Cerebellar nuclear complex (tissue), 1 donor: ENCODE results near the gene ABCA2.

Experiments used
- DNase-seq, 2 experiments: peaks; one replicate each; lab custom pipeline; 2025; lab: John Stamatoyannopoulos, UW

ABCA2 gene, protein sequence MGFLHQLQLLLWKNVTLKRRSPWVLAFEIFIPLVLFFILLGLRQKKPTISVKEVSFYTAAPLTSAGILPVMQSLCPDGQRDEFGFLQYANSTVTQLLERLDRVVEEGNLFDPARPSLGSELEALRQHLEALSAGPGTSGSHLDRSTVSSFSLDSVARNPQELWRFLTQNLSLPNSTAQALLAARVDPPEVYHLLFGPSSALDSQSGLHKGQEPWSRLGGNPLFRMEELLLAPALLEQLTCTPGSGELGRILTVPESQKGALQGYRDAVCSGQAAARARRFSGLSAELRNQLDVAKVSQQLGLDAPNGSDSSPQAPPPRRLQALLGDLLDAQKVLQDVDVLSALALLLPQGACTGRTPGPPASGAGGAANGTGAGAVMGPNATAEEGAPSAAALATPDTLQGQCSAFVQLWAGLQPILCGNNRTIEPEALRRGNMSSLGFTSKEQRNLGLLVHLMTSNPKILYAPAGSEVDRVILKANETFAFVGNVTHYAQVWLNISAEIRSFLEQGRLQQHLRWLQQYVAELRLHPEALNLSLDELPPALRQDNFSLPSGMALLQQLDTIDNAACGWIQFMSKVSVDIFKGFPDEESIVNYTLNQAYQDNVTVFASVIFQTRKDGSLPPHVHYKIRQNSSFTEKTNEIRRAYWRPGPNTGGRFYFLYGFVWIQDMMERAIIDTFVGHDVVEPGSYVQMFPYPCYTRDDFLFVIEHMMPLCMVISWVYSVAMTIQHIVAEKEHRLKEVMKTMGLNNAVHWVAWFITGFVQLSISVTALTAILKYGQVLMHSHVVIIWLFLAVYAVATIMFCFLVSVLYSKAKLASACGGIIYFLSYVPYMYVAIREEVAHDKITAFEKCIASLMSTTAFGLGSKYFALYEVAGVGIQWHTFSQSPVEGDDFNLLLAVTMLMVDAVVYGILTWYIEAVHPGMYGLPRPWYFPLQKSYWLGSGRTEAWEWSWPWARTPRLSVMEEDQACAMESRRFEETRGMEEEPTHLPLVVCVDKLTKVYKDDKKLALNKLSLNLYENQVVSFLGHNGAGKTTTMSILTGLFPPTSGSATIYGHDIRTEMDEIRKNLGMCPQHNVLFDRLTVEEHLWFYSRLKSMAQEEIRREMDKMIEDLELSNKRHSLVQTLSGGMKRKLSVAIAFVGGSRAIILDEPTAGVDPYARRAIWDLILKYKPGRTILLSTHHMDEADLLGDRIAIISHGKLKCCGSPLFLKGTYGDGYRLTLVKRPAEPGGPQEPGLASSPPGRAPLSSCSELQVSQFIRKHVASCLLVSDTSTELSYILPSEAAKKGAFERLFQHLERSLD (N-terminal part only)

DNA sequence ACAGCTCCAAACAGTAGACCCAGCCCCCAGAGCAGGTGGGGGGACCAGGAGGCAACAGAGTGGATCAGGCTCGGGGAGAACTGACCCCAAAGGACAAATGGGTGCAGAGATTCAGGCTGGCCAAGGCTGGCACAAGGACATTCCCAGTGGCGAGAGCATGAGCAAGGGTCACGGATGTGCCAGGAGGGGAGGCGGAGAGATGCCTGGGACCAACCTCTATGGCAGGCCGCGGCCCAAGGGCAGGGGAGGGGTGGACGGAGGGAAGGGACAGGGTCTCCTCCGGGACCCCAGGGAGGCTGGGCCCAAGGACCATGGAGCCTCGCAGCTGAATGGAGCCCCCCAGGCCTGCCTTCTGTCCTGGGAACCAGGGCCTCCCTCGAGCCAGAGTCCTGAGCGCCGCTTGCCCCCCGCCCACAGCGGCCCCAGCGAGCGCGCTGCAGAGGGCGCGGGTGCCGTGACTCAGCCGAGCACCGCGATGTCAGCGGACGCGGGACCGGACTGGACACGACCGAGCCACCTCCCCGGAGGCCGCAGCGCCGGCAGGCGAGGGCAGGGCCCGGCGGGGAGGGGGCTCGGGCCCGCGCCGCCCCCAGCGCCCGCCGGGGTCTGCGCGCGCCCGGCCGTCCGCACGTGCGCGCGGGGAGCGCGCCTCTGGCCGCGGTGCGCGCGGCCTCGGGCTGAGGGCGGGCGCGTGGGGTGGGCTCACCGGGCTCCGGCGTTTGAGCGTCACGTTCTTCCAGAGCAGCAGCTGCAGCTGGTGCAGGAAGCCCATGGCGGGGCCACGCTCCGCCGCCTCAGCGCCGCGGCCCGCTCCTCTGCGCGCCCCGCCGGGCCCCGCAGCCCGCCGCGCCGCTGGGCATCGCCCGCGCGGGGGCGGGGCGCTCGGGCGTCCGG is at the start of gene ABCA2:
Gene ABCA2, minus strand, starts transcription at position 869 of the 894 bp plus-strand sequence. Its CDS starts 97 bp downstream, at position 772.
- no peak for DNase-seq

DNA sequence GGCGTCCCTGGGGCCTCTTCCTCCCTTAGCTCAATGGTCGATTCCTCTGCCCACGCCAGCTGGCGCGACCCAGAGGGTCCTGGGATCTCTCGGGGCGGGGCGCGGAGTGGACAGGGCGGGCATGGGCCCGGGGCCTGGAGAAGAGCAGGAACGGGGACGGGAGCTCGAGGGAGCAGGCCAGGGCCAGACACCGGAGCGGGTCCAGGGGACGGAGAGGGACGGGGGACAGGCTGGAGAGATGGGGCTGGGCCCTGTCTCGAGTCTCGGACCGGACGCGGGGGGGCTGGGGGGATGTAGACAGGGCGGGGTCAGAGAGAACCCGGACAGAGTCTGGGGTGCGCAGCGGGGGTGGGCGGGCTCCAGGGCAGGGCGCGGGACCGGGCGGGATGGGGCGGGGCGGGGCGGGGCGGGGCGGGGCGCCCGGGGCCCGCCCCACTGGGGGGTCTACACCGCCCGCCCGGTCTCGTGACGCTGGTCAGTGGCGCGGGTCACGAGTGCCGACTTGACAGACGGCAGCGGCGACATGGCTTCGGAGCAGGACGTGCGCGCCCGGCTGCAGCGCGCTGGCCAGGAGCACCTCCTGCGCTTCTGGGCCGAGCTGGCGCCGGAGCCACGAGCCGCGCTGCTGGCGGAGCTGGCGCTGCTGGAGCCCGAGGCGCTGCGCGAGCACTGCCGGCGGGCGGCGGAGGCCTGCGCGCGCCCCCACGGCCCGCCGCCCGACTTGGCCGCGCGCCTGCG is 49.1 kb upstream of the ABCA2 start, which contains the start of gene UAP1L1:
Gene UAP1L1, plus strand, starts transcription at position 508 of the 738 bp plus-strand sequence. Its CDS starts 16 bp downstream, at position 524.
- DNase-seq: no peak

DNA sequence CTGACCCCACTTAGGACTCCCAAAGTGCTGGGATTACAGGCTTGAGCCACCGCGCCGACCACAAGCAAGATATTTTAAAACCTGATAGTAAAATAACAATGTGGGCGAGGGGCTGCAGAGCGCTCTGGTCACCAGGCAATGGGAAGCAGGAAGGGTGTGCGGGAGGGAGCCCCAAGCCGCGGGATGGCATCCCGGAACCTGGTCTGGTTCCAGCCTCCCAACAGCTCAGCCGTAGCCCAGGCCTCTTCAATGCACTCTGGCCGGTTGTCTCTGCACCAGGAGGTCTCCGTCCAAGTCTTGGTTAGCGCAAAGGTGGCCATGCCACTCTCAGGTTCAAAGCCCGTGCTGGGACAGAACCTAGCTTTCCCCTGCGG is 48.6 kb upstream of the ABCA2 start:
- no peak for DNase-seq

DNA sequence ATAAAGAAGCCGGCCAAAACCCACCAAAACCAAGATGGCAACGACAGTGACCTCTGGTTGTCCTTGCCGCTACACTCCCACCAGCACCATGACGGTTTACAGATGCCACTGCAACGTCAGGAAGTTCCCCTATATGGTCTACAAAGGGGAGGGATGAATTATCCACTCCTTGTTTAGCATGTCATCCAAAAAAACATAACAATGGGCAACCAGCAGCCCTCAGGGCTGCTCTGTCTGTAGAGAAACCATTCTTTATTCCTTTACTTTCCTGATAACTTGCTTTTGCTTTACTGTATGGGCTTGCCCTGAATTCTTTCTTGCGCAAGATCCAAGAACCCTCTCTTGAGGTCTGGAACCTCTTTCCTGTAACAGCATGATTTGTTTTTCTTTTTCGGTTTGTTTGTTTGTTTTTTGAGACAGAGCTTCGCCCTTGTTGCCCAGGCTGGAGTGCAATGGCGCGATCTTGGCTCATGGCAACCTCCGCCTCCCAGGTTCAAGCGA is 47.3 kb upstream of the ABCA2 start:
- no peak for DNase-seq

DNA sequence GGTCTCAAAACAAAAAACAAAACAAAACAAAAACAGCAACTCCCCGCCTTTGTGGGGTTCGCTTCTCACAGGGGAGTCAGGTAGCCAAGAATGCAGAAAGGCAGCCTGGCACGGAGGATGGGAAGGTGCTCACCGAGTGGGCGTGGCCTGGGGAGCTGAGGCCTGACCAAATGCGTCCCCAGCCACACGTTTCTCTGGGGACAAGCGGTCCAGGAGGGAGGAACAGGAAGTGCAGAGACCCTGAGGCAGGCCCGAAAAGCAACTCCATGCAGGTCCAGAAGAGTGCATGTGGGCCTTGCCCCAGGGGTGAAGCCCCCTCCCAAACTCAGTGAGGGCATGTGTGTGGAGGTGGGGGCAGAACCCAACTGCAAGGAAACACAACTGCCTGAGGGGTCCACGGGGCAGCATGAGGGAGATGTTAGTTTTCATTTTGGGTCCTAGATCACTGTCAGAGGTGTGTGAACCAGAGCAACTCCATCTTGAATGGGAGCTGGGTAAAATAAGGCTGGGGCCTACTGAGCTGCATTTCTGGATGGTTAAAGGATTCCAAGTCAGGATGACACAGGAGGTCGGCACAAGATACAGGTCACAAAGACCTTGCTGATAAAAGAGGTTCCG is 46.7 kb upstream of the ABCA2 start:
- DNase-seq: no peak

DNA sequence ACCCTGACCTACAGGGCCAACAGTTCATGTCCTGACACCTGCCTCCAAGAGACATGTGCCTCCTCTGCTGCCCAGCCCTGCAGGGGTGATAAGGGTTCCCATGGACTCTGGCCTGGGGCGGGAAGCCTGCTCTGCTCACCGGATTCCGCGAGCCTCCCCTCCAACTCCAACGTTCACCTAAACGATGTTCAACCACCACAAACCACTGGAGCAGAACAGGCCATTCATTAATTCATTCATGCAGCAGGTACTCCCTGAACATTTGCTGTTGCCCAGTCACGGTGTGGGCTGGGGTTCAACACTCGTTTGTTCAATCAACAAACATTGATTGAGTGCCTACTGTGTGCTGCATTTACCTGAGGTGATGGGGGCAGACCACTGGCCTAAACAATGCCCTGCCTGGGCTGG is 46.0 kb upstream of the ABCA2 start:
- DNase-seq: no peak

DNA sequence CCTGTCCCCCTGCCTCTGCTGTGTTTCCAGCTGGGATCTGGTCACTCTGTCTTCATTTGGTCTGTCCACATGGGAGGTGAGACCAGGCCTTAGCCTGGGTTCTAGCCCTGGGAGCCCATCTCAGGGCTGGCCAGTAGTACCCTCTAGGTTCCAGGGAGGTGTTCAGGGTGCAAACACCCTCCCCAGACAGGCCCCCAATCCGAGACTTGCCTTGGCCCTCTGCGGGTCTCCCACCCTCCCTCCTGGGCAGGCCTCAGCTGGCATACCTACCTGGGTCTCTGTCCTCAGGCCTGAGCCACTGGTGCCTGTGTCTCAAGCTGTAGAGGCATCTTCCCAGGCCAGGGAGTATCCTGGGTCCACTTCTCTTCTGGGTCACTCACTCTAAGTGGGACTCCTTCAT is 43.2 kb upstream of the ABCA2 start:
- no peak for DNase-seq

DNA sequence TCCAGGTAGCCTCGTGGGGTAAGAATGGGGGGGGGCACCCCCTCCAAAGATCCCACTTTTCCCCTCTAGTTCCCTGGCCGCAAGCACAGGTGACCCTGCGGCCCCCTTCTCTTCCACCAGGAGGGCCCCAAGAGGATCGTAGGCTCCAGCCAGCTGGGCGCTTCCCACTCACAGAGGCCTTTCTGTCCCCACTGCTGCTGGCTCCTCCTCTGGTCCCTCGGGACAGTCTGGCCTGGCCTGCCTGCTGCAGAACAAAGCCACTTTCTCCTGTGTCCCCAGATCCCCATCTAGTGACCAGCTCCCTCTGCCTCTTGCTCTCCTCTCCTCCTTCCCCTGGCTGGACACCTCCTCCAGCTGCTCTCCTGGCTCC is 42.9 kb upstream of the ABCA2 start:
- DNase-seq: no peak

DNA sequence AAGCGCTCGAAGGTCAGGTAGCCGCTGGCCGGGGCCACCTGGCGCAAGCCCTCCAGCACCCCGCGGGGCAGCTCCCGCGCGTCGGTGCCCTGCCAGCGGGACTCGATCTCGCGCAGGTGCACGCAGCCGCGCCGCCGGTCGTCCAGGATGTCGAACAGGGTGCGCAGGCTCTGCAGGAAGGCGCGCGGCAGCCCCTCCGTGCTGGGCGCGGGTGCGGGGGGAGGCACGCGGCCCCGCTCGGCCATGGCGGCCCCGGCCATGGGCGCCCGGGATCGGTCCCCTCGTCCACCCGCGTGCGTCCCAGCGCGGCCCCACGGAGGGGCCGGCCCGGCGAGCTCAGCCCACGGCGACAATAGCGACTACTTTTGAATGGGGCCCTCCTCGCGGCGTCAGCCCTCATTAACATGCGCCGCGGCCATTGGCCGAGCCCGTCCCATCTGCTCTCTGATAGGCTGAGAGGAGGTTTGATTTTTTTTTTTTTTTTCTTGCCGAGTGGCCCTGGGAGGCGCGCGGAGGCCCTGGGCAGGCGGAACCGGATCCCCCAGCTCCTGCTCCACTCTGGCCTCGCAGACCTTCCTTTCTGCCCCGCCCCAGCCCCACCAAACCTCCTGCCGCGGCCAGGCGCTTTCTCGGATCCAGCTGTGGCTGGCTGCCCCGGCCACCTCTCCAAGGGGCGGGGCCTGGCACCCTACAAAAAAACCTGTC is 42.3 kb upstream of the ABCA2 start, which contains the start of gene SAPCD2:
Gene SAPCD2, minus strand, starts transcription at position 357 of the 705 bp plus-strand sequence. Its CDS starts 97 bp downstream, at position 260.
- peak in 1 of 2 experiments; percentile 36 for DNase-seq

DNA sequence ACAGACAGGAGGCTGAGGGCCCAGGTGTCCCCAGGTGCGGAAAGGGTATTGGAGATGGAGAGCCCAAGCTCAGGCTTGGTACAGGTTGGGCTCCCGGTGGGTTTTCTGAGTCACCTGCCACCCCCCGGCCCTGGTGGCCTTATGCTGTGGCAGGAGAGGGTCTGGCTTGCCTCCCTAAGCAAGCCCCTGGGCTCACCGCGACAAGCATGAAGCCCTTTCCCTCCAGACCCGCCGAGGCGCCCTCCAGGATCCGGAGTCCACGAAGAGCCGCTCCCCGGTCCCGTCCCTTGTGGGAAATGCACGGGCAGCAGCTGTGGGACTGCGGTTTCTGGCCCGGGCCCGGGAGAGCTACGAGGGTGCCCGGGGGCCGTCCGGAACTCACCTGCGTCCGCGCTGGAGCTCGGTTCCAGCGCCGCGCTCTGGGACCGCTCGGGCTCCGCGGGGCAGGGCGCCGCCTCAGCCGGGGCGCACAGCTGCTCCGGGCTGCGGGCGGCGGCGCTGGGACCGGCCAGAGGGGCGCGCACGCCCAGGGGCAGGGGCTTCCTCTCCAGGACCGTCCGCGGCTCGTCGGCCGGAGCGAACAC is 41.6 kb upstream of the ABCA2 start:
- DNase-seq: no peak

DNA sequence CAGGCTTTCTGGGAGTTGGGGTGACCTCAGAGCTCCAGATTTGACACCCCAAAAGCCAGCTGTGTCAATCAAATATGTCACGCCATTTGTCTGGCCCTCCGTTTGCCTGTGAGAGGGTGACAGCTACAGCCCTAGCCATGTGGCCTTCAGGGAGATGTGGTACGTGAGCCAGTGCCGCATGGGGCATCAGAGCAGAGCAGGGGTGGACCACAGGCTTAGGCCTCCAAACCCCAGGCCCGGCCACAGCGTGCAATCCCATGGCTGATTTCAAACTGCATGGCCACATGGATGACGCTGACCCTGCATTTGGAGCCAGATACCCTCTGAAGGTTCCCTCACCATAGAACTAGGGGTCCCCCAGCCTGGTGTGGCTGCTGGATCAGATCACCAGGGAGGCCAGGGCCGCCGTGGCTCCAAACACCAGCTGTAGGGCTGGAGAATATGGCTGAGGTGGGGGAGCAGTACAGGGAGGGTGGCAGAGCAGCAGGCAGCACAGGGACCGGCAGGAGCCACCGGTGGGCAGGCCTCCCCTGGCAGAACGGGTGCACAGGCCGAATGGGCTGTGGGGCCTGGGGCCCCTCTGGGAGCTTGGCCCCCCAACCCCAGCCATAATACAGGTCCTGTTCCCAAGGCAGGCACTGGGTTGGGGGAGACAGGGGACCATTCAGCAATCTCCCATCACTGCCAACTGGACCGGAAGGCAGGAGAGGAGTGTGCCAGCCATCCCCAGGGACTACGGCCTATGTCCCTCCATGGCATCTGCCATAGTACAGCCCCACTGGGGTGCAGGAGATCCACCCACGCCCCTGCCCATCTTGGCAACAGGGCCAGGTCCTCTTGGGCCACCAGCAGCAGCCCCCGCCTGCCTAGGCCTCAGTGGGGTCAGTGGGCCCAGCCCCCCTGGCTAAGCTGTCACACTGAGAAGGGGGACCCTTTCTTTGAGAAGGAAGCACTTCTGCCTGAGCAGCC is 40.8 kb upstream of the ABCA2 start:
- DNase-seq: no peak

DNA sequence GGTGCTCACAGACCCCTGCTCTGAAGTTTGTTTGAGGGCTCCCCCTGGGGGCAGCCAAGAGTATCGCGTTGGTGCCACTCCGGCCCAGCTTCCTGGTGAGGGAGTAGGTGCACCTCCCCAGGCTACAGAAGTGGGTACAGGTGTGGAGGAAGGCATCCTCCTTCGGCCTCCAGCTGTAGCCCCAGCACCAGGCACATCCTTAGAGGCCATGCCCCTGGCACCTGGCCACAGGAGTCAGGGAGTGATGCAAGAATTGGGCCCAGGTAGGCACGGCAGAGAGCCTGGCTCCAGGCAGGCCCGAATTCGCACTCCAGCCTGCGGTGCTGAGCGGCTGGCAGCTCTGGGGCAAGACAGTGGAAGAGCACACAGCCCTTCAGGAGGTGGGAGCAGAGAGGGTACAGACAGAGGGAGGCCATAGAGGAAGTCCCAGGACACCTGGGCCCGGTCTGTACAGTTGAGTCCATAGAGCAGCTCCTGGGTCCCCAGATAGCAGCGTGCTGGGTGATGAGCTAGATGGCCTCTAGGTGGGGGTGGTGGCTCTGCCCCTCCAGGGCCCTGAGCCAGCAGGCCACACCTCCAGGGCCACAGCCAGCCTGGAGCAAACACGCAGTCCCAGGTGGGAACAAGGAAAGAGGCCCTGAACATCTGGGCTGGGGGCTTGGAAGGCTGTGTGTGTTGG is 40.0 kb upstream of the ABCA2 start:
- peak in 1 of 2 experiments; percentile 21 for DNase-seq

DNA sequence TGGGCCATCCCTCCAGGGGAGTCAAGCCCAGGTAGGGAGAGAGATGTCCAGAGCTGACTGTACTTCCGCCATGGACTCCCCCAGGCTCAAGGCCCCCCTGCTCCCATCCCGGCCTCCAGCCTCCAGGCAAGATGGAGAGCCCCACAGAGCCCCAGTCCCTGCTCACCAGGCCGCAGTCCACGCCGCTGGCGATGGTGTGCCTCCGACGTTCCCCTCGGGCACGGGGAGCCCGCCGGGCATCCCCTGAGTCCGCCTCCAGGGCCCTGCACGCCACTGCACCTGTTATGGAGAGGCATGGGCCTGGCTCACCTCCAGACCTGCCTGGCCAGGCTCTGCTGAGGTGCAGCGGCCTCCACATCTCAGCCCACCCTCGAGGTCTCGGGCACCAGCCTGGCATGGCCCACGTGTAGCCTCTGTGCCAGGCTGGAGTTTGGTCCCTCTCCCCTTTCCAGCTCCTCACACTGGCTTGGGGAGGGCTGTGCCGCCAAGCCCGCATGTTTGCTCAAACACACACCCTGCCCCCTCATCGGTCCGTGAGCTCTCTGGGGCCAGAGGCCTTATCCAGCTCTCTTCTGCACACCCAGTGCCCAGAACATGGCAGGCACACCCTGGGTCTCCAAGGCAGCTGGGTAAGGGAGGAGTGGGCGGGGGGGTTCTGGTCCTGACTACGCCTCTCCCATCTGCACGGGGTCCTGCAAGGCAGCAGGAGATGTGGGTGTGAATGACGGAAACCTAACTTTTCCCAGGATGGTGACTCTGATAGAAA is 38.2 kb upstream of the ABCA2 start:
- DNase-seq: no peak

DNA sequence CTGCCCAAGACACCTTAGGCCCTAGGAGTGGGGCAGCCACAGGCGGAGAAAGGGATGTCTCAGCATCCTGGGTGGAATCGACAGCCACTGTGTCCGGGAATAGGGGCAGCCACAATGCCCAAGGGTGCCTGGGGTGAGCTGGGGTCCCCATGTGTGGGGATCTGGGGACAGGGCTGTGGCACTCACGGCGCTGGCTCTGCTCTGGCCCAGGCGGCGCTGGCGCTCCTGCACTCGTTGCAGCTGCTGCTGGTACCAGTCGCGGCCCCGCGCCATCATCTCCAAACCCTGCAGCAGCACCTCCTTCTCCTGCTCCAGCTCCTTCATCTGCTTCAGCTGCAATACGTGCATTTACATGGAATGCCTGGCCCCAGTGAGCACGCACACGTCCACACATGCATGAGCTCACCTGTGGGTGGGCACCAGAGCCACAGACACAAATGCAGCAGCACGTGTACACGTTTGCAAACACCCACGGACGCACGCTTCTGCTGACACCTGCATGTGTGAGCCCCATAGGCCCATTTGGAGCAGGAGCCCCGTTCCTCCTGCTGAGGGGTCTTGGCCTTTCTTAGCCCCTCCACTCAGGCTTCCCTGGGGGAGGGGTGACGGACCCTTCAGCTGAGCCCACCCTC is 37.4 kb upstream of the ABCA2 start:
- no peak for DNase-seq

DNA sequence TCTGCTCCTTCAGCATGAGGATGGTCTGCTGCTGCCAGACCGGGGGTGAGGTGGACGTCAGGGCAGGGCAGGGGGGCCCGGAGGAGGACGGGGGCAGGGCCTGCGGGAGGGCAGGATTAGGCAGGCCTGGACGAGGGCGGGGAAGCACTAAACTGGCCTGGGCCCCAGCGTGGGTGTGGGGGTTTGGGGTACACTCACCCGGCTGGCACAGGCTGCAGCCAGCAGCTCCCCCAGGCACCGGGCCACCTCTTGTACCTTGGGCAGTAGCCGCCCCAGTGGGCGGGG is 36.8 kb upstream of the ABCA2 start:
- DNase-seq: no peak
